Effector memory CD8-positive, alpha-beta T cell (primary cell): Measurements from ENCODE around the gene MECR.
"Not testable (repeated sequence)": the region's sequence is repeated elsewhere in the genome, so short reads cannot be mapped to it uniquely, and the experiment has no call there.

ENCODE experiments used
- ATAC-seq: fragments of 150-1000 bp; cut with Tn5 transposase; replicated peaks from 2 replicates; pipeline ENCODE4 v1.10.0; 2021; ENCODE audit warnings: mild to moderate bottlenecking, moderate library complexity
- DNase-seq, 3 experiments: peaks; one replicate each; pipeline ENCODE4 v3.0.0; 2021
- H3K27ac Mint-ChIP-seq, 2 donors: one replicate each; pipeline ENCODE4 v1.8.0; 2022; ENCODE audit warnings: mild to moderate bottlenecking in 2 of 2, mixed read lengths in 2 of 2, moderate library complexity in 2 of 2
- H3K27me3 Mint-ChIP-seq, 2 donors: one replicate each; pipeline ENCODE4 v1.8.0; 2022; ENCODE audit warnings: mixed read lengths in 2 of 2
- H3K36me3 Mint-ChIP-seq: one replicate; pipeline ENCODE4 v1.8.0; 2022; ENCODE audit warnings: mild to moderate bottlenecking, moderate library complexity, mixed read lengths; ENCODE audit not compliant: insufficient read depth
- H3K4me1 Mint-ChIP-seq, 2 donors: one replicate each; pipeline ENCODE4 v1.8.0; 2022; ENCODE audit warnings: low read depth in 2 of 2, mixed read lengths in 2 of 2
- H3K4me3 Mint-ChIP-seq, 2 donors: one replicate each; pipeline ENCODE4 v1.8.0; 2022; ENCODE audit warnings: mild to moderate bottlenecking in 2 of 2, mixed read lengths in 2 of 2, moderate library complexity in 2 of 2
- H3K9me3 Mint-ChIP-seq, 2 donors: one replicate each; pipeline ENCODE4 v1.8.0; 2022; ENCODE audit warnings: mixed read lengths in 2 of 2

MECR gene

GRCh38 chr1:29222260-29222659 lies 8.5 kb downstream of the MECR start:
- H3K4me3 Mint-ChIP-seq, H3K9me3 Mint-ChIP-seq, H3K27me3 Mint-ChIP-seq, DNase-seq, H3K4me1 Mint-ChIP-seq, ATAC-seq, H3K36me3 Mint-ChIP-seq: not testable (repeated sequence)
- H3K27ac Mint-ChIP-seq: peak overlapping the region in 1 of 2 donors; percentile 39

GRCh38 chr1:29221296-29221695 lies 9.4 kb downstream of the MECR start:
- no peak overlapping the region for H3K4me3 Mint-ChIP-seq
- DNase-seq (no peak), ATAC-seq (no peak)
- peaks cover 11% of the 10 kb centered on the region for H3K36me3 Mint-ChIP-seq
- H3K27ac Mint-ChIP-seq: no peak overlapping the region
- H3K9me3 Mint-ChIP-seq: no peaks in the 10 kb centered on the region
- no peaks in the 10 kb centered on the region for H3K27me3 Mint-ChIP-seq
- H3K4me1 Mint-ChIP-seq: peaks cover 2 to 4% of the 10 kb centered on the region in 2 donors

- no peak overlapping the region for H3K27ac Mint-ChIP-seq
- H3K27me3 Mint-ChIP-seq: no peaks in the 10 kb centered on the region
- ATAC-seq (no peak), DNase-seq (no peak)
- H3K9me3 Mint-ChIP-seq: no peaks in the 10 kb centered on the region
- H3K4me3 Mint-ChIP-seq: no peak overlapping the region
- peaks cover 18% of the 10 kb centered on the region for H3K36me3 Mint-ChIP-seq
- H3K4me1 Mint-ChIP-seq: peaks cover 0 to 2% of the 10 kb centered on the region in 2 donors
These were observed 12.5 kb downstream of the MECR start for GRCh38 chr1:29218223-29218622.

GRCh38 chr1:29217633-29218032 lies 13.1 kb downstream of the MECR start:
- ATAC-seq: no peak
- no peaks in the 10 kb centered on the region for H3K9me3 Mint-ChIP-seq
- no peak overlapping the region for H3K27ac Mint-ChIP-seq
- H3K4me1 Mint-ChIP-seq: no peaks in the 10 kb centered on the region
- peaks cover 23% of the 10 kb centered on the region for H3K36me3 Mint-ChIP-seq
- H3K4me3 Mint-ChIP-seq: no peak overlapping the region
- no peaks in the 10 kb centered on the region for H3K27me3 Mint-ChIP-seq
- no peak for DNase-seq

- Mint-ChIP-seq H3K9me3 (no peaks in the 10 kb centered on the region), H3K4me3 (no peak overlapping the region), H3K27ac (no peak overlapping the region), H3K4me1 (no peaks in the 10 kb centered on the region), H3K27me3 (no peaks in the 10 kb centered on the region), H3K36me3 (peaks cover 21% of the 10 kb centered on the region)
- ATAC-seq: no peak
- DNase-seq: no peak
These were observed 17.7 kb downstream of the MECR start for GRCh38 chr1:29213055-29213454.

GRCh38 chr1:29211086-29212030 lies 19.4 kb downstream of the MECR start:
- H3K27me3 Mint-ChIP-seq: no peaks in the 10 kb centered on the region
- H3K27ac Mint-ChIP-seq: no peak overlapping the region
- no peaks in the 10 kb centered on the region for H3K4me1 Mint-ChIP-seq
- H3K9me3 Mint-ChIP-seq: no peaks in the 10 kb centered on the region
- ATAC-seq (no peak), DNase-seq (no peak)
- peaks cover 12% of the 10 kb centered on the region for H3K36me3 Mint-ChIP-seq
- H3K4me3 Mint-ChIP-seq: no peak overlapping the region

GRCh38 chr1:29210278-29211085 lies 20.3 kb downstream of the MECR start:
- Mint-ChIP-seq H3K9me3 (no peaks in the 10 kb centered on the region), H3K4me3 (no peak overlapping the region), H3K27ac (peak overlapping the region in 1 of 2 donors; percentile 6), H3K4me1 (no peaks in the 10 kb centered on the region), H3K27me3 (no peaks in the 10 kb centered on the region), H3K36me3 (peaks cover 12% of the 10 kb centered on the region)
- ATAC-seq (no peak), DNase-seq (no peak)

GRCh38 chr1:29209173-29209572 lies 21.6 kb downstream of the MECR start:
- H3K4me1 Mint-ChIP-seq: no peaks in the 10 kb centered on the region
- no peaks in the 10 kb centered on the region for H3K27me3 Mint-ChIP-seq
- H3K36me3 Mint-ChIP-seq: peaks cover 12% of the 10 kb centered on the region
- DNase-seq: no peak
- no peak for ATAC-seq
- no peaks in the 10 kb centered on the region for H3K9me3 Mint-ChIP-seq
- H3K27ac Mint-ChIP-seq: no peak overlapping the region
- no peak overlapping the region for H3K4me3 Mint-ChIP-seq

GRCh38 chr1:29208442-29208841 lies 22.3 kb downstream of the MECR start:
- Mint-ChIP-seq H3K27me3 (no peaks in the 10 kb centered on the region), H3K27ac (peak overlapping the region in 1 of 2 donors; percentile 49), H3K4me3 (no peak overlapping the region), H3K36me3 (peaks cover 8% of the 10 kb centered on the region), H3K9me3 (no peaks in the 10 kb centered on the region), H3K4me1 (no peaks in the 10 kb centered on the region)
- no peak for ATAC-seq
- no peak for DNase-seq

- Mint-ChIP-seq H3K4me3 (no peak overlapping the region), H3K27me3 (no peaks in the 10 kb centered on the region), H3K4me1 (peaks cover 3 to 4% of the 10 kb centered on the region in 2 donors), H3K36me3 (peaks cover 17% of the 10 kb centered on the region), H3K27ac (no peak overlapping the region), H3K9me3 (no peaks in the 10 kb centered on the region)
- ATAC-seq (peak; percentile 95), DNase-seq (peak; percentile 85 to 92 (median 89))
These were observed 28.0 kb downstream of the MECR start for GRCh38 chr1:29202584-29203340.

GRCh38 chr1:29202053-29202452 lies 28.7 kb downstream of the MECR start:
- no peak for DNase-seq
- Mint-ChIP-seq H3K27ac (no peak overlapping the region), H3K9me3 (no peaks in the 10 kb centered on the region)

GRCh38 chr1:29201595-29202051 lies 29.1 kb downstream of the MECR start:
- ATAC-seq (no peak), DNase-seq (no peak)
- peaks cover 3 to 4% of the 10 kb centered on the region in 2 donors for H3K4me1 Mint-ChIP-seq
- H3K9me3 Mint-ChIP-seq: no peaks in the 10 kb centered on the region
- H3K36me3 Mint-ChIP-seq: peaks cover 17% of the 10 kb centered on the region
- no peaks in the 10 kb centered on the region for H3K27me3 Mint-ChIP-seq
- H3K27ac Mint-ChIP-seq: no peak overlapping the region
- no peak overlapping the region for H3K4me3 Mint-ChIP-seq

More at GRCh38 chr1:29202053-29202452, 28.7 kb downstream of the MECR start:
- no peaks in the 10 kb centered on the region for H3K27me3 Mint-ChIP-seq
- peaks cover 17% of the 10 kb centered on the region for H3K36me3 Mint-ChIP-seq
- peaks cover 3 to 4% of the 10 kb centered on the region in 2 donors for H3K4me1 Mint-ChIP-seq
- ATAC-seq: no peak
- no peak overlapping the region for H3K4me3 Mint-ChIP-seq
